IPS-NIHi11 (cell line): ENCODE results near the gene ARHGEF10L.
A peak's percentile ranks its signal among the peaks of the same experiment; 100 is the strongest.

Source experiments
- DNase-seq: peaks from one replicate; pipeline ENCODE4 v3.0.0; 2012; ENCODE audit warnings: mixed read lengths, low spot score

Gene ARHGEF10L

DNA sequence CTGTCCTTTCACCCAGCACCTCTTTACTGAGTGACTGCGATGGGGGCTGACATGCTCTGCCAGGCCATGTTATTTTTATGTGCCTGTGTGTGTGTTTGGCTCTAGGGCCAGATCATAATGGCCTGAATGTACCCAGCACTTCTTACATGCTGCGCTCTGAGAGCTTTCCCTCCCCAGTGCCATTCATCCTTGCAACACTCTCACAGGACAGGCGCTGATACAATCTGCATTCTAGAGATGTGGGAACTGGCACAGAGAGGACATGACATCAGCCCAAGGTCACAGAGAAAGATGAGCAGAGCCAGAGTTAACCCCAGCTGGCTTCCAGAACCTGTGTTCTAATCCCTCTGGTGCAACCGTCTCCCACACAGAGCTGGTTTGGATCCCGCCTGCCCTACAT lies 54.5 kb downstream of the ARHGEF10L start:
- DNase-seq, result no peak

DNA sequence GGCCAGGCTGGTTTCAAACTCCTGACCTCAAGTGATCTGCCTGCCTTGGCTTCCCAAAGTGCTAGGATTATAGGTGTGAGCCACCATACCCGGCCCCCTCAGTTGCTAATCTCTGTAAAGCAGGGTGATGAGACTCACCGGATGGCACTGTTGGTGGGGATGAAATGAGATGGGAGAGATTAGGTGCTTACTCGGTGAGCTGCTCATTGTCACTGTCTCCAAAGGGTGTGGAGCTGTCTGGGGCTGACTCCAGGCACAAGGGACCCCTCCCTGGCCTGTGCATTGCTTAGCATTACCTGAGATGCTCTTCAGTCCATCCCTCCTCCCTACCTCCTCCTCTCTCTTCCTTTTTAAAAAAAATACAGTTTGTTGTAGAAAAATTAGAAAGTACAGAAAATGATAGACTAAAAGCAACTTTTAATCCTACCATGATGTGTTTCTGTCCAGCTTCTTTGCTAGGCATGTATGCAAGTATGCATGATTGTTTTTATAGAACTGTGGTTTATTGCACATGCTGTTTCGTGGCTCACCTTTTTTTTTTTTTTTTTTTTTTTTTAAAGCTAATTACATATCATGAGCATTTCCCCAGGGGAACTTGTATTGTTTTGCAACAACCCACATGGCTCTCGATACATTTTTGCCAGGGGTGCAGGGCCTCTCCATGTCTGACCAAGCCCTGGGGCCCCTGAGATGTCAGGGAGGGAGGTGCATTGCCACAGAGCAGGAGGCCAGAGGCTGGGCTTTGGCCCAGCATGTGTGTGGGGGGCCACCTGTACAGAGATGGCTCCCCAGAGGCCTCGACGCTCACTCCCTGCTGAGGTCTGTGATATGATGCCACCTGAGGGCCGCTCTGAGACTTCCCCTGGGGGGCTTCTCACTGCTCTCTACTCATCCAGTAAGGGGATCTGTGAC lies 55.4 kb downstream of the ARHGEF10L start:
- no peak for DNase-seq

DNA sequence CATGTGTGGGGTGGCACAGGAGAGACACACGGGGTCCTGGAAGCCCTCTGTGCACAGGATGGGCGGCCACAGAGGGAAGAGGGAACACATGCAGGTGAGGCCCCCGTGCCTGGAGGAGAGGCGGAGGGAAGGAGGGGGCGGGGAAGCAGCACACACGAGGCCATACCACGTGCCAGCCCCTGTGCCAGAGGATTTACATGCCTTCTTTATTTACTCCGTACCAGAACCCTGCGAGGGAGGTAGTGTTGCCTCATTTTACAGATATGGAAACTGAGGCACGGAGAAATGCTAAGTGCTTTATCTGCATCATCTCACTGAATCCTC lies 56.1 kb downstream of the ARHGEF10L start:
- no peak for DNase-seq

DNA sequence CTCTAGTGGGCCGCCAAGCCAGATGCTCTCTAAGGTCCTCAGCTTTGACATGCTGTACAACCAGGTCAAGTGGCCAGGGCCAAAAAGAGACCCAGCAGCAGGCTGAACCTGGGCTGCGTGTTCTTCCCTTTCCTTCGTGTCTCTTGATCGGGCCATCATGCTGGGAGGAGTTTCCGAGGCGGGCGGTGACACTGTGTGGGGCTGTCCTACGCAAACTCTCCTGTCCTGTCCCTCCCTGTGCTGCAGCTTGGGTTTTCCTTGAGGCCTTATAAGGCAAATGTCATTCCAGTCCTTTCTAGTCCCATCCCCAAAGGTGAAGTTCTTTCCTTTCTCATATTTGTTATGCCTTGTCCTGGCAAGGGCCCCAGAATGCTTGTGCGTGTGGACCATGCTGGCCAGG lies 56.7 kb downstream of the ARHGEF10L start:
- DNase-seq, result no peak

DNA sequence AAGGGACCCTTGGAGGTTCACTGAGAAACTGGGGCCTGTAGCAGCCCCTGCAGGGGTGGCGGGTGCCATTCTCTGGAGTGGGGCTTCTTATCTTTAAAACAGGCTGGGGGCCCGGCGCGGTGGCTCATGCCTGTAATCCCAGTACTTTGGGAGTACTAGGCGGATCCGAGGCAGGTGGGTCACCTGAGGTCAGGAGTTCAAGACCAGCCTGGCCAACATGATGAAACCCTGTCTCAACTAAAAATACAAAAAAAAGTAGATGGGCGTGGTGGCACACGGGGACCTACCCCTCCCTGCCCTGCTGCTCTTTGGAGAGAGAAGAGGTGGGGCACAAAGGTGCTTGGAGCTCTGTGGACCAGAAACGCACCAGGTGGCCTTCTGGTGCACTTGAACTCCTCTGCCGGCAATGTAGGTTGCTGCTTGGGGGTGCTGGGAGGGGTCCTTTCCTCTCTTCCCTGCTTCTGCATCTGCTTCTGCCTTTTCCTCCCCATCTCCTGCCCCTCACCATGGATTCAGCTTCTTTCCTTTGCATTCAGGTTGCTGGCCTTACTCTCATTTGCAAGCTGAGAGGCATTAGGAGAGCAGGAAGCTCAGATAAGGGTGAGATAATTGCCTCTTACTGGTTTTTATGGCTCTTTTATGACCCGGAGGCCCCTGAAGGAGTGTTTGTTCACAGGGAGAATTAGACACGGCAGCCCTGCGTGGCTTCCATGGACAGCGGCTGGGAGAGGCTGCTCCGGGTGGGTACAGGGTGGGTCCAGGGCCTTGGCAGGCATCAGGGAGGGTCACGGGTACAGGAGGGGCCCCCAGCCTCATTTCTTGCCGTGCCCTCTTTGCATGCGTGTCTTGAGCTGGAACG lies 57.4 kb downstream of the ARHGEF10L start:
- no peak for DNase-seq

DNA sequence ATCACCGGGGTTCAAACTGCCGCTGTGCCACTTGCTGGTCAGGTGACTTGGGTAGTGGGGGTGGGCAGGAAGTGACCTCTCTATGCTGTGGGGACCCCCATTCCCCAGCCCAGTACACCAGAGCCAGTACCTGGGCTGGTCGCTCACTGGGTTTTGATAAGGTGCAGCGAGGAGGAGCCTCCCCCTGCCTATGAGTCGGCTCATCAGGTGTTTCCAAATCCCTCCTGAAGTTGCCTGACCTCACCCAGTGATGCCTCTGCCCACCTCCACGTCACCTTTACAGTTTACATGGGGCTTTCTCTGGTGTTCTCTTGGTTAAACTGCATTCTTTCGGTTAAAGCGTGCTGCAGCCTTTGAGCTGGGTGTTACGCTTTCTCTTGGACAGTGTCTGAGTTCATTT lies 58.2 kb downstream of the ARHGEF10L start:
- DNase-seq, result no peak

DNA sequence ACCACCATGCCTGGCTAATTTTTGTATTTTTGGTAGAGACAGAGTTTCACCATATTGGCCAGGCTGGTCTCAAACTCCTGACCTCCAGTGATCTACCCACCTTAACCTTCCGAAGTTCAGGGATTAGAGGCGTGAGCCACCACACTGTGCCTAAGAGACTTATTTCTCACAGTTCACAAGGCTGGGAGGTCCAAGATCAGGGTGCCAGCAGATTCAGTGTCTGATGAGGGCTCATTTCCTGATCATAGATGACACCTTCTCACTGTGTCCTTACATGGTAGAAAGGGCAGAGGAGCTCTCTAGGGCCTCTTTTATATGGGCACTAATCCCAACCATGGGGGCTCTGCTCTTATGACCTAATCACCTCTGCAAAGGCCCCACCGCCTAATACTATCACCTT lies 58.8 kb downstream of the ARHGEF10L start:
- no peak for DNase-seq

DNA sequence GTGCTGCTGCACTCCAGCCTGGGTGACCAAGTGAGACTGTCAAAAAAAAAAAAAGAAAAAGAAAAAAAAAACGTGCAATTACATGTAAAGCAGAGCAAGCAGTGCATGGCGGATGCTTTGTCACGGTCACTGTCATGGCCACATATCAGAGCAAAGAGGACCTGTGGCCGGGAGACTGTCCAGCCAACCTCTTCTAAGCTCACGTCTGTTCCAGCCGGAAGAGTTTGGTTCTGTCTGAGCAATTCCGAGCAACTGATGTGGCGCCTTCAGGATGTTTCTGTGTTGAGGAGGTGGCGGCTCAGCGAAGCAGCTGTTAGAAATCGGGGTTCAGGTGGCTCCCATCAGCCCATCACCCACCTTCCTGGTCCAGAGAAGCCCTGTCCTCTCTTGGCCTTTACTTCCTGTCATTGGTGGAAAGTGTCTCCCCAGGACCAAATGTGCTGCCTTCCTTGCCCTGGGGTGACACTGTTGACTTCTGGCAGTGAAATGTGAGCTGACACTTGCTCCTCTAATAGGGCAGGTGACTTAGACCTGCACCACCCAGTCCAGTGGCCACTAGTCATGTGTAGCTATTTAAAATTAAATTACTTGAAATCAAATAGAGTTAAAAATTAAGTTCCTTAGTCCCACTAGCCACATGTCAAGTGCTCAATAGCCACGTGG lies 59.9 kb downstream of the ARHGEF10L start:
- no peak for DNase-seq

DNA sequence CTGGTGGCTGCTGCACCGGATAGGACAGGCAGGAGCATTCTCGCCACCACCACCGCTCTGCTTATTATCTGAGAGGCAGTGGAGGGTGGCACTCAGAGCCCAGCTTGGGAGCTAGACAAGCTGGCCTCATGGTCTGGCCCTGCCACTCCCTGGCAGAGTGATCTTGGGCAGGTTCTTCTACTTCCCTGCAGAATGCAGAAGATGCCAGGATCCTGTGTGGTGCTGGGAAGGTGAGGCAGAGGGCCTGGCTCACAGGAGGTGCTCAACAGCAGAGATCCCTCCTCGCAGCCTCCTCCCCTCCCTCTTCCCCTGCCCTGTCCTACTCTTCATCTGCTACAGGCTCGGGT lies 60.4 kb downstream of the ARHGEF10L start:
- DNase-seq, result no peak

DNA sequence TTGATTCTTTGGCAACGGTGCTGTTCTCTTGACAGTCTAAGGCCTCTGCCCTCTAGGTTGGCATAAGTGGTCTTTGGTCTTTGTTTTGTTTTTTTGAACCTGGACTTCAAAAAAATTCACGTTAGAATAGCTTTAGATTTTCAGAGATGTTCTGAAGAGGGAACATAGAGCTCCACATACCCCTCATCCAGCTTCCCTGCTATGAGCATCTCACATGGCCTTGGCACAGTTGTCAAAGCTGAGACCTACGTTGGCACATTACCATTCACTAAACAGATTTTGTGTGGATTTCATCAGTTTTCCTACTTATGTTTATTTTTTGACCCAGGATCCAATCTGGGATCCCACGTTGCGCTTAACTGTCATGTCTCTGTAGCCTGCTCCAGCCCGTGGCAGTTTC lies 60.8 kb downstream of the ARHGEF10L start:
- DNase-seq, result no peak

DNA sequence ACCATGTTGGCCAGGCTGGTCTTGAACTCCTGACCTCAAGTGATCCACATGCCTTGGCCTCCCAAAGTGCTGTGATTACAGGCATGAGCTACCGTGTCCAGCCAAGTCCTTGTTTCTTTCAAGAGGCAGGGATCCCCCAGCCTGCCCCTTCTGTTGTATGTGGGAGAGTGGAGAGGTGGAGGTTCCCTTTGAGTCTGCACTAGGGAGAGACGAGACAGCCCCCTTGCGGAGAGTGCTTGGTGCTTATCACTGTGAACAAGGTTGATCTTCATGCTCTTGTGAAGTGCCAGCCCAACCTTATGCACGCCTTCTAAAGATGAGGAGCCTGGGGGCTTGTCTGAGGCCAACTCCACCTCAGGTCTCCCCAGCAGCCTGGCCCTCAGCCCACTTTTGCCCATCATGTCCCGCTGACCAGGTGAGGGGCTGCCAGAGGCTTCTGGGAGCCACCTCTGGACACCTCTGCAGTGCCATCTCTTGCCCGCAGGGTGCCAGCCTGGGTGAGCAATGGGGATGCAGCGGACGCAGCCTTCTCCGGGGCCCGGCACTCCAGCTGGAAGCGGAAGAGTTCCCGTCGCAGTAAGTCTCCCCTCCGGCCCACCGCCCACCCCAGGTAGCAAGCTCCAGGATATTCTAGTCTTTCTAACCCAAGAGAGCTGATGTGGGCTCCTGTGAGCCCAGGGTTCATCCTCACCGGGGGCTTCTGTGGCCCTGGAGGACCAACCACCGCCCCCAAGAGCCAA lies 62.3 kb downstream of the ARHGEF10L start:
- DNase-seq, result no peak

DNA sequence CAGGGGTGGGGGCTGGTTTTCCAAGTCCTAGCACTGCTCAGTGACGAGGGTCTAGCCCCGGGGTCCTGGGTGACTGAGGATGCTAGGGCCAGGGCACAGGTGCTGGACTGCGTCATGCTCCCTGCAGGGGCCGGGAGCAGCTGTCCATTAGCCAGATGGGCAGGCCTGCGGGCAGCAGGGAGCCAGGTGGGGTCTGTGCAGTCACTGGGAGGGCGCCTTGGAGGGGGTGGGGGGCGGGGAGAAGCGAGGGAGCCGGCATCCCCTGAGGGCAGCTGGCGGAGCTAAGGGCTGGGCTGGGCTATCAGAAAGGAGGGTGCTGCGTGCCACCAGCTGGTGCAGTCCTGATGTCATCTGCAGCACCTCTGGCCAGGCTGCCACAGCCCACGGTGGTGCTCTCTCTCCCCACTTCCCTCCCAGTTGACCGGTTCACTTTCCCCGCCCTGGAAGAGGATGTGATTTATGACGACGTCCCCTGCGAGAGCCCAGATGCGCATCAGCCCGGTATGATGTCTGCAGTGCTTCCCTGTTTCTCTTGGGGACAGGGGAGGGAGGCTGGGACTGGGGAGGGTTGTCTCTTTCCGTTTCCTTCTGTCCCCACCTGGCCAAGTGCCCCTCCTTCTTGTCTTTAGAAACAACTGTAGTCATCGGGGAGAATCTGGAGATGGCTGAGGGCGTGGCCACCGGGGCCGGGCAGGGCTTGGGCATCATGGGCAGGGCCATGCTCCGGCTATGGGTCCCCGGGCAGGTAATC lies 63.8 kb downstream of the ARHGEF10L start:
- DNase-seq, result no peak

DNA sequence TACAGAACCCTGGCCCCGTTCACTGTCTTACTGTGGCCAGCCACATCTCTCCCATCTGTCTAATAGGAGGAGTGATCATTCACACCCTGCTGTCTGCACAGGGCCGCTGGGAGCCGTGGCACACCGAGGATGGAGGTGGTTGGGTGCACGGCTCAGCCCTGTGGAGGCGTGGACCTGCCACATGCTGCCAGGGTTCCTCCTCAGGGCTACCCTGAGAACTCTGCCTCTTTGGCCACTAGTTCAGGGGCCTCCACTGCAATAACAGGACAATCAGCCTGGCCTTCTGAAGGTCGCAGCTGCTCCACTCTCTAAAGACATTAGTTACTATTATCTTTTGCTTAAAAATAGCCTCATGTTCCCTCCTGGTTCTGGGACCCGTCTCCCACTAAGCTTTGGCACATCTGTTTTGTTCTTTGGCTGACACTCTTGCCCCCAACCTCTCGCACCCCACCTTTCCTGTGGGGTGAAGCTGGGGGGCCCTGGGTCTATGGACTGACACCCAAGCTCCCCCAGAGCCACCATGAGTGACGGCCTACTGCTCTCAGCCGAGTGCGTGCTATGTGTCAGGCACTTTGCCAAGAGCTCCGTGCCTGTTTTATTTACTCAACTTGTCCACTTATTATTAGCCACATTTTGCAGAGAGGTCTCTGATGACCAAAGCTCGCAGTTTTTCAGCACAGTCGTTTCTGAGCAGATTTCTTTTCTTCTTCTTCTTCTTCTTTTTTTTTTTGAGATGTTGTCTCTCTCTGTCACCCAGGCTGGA lies 66.3 kb downstream of the ARHGEF10L start:
- no peak for DNase-seq

DNA sequence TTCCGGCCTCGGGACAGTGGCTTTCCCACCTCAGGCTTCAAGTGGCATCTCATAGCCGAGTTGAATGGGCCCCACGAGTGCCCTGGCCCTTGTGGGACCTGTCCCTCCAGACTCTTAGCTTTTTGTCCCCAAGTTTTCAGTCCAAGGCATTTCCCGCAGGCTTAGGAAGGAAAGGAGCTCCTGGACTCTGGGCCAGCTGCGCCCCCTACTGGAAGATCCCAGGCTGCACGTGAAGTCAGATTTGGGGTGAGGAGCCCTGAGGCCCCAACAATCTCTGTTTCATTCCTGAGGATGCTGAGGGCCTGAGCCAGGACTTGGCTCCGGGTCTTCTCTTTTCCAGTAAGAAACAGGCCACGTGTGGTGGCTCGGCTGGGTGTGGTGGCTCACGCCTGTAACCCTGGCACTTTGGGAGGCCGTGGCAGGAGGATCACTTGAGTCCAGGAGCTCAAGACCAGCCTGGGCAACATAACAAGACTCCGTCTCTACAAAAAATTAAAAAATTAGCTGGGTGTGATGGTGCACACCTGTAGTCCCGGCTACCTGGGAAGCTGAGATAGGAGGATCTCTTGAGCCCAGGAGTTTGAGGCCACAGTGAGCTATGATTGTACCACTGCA lies 67.4 kb downstream of the ARHGEF10L start:
- peak; percentile 85 for DNase-seq

DNA sequence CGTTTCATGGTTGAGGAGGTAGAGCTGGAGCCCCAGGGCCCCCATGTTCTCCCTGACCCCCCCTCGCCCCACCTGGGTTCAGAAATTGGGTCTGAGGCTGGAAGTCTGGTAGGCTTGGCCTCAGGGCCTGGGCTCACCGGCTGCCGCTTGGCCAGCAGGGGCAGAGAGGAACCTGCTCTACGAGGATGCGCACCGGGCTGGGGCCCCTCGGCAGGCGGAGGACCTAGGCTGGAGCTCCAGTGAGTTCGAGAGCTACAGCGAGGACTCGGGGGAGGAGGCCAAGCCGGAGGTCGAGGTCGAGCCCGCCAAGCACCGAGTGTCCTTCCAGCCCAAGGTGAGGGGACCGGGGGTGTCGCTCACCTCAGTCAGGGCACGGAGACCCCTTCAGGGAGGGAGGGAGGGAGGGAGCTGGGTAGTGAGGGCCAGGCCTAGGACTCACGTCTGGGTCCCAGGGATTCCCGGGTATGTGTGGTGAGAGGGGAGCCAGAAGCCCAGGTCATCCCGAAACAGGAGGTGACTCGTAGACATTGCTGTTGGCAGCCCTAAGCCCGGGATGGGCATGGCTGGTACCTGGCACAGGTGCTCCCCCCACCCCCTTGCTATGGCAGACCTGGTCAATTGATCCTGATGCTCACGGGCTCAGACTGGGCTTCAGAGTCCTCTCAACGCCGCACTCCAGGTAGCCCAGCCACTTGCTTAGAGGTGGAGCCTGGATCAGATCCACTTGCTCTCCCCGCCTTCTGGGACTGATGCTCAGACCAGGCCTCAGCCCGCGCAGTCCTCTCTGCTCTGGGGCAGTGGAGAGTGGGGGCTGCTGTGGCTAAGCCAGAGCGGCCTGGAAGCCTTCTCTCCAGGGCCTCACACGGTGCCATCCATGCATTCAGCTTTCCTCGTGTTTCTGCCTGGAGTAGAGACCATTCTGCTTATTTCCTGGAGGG lies 68.4 kb downstream of the ARHGEF10L start:
- no peak for DNase-seq

DNA sequence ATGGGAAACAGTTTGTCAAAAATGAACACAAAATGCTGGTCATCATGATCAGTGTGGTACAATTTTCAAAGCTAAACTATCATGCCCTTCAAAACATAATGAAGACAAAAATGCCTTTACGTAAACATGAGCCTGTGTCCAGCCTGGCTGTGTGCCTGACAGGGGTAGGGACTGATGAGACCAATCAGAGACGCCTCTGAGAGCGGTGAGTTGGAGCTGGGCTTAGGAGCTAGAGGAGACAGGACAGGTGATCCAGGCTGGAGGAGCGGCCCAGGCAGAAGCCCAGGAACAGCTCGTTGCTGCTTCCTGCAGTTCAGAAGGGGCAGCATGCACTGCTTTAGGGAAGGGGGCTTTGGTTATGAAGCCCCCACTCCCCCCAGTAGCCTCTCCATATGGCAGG lies 70.0 kb downstream of the ARHGEF10L start:
- DNase-seq, result no peak

DNA sequence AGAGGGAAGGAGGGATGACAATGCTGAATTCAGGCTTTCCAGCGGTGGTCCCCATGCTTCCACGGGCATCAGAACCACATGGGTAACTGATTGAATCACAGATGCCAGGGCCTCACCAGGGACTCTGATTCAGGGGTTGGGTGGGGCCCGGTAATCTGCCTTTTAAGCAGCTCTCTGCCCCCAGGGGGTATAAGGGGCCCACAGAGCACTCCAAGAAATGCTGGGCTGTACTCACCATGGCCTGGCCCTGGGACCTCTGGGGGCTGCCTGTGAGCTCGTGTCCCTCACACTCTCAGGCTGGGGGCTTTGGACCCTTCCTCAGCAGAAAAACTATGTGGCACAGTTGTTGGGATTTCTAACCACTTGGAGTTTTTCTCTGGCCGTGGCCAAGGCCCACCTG lies 70.6 kb downstream of the ARHGEF10L start:
- no peak for DNase-seq

DNA sequence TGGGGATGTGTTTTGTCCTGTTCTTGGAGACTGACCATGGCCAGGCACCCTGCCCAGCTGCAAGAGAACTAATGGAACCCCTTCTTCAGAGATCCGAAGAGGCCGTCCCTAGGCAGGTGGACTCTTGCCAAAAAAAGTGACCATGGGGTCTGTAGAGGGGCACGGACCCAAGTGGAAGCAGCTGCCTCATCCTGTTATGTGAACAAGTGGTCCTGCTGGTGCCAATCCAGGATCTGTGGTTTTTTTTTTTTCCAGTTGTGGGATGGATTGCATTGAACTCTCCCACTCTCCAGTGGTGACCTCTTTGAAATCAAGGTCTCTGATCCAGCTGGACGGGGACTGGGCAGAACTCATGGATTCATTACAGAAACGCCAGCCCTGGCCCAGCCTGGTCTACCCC lies 71.2 kb downstream of the ARHGEF10L start:
- DNase-seq, result no peak

DNA sequence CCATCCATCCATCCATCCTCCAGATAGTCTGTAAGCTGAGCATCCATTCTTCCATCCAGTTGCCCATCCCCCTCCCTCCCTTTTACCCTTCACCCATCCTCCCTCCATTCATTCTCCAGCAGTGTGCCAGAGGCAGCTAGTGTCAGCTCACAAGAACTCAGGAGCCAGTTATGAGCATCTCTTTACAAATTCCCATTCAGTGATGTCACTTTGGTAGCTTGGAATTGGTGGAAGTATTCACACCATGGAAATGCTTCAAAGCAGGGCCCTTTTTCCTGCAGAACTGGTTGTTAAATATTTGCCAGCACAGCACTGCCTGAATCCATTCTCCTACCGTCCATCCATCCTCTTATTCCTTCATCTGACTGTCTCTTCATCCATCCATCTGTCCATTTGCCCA lies 72.5 kb downstream of the ARHGEF10L start:
- no peak for DNase-seq
